Activated CD8-positive, alpha-beta memory T cell treated with anti-CD3 and anti-CD28 coated beads for 4 hours (primary cell): ENCODE results near the gene SKIC8.

Experiments
- DNase-seq, 2 donors: peaks; one replicate each; pipeline ENCODE4 v3.0.0-alpha.2; 2020; ENCODE audit warnings: low read depth in 2 of 2

The SKIC8 gene

GRCh38 chr15:78322243-78322642, 22.8 kb upstream of the SKIC8 start:
- no peak for DNase-seq

GRCh38 chr15:78321786-78322185, 22.4 kb upstream of the SKIC8 start:
- no peak for DNase-seq

- DNase-seq, result no peak
Observed at GRCh38 chr15:78321041-78321570, 21.7 kb upstream of the SKIC8 start.

GRCh38 chr15:78320183-78320582, 20.8 kb upstream of the SKIC8 start:
- no peak for DNase-seq

GRCh38 chr15:78319588-78319987, 20.2 kb upstream of the SKIC8 start:
- no peak for DNase-seq

- no peak for DNase-seq
Observed at GRCh38 chr15:78317145-78317836, 17.9 kb upstream of the SKIC8 start.

- no peak for DNase-seq
Observed at GRCh38 chr15:78316283-78317083, 17.1 kb upstream of the SKIC8 start.

- DNase-seq, result no peak
Observed at GRCh38 chr15:78315686-78316282, 16.4 kb upstream of the SKIC8 start.

GRCh38 chr15:78314181-78314581, 14.8 kb upstream of the SKIC8 start:
- DNase-seq, result no peak

- no peak for DNase-seq
Observed at GRCh38 chr15:78313383-78313782, 14.0 kb upstream of the SKIC8 start.

GRCh38 chr15:78312957-78313356, 13.5 kb upstream of the SKIC8 start:
- DNase-seq, result no peak

- DNase-seq, result no peak
Observed at GRCh38 chr15:78312536-78312935, 13.1 kb upstream of the SKIC8 start.

- no peak for DNase-seq
Observed at GRCh38 chr15:78311292-78311691, 11.9 kb upstream of the SKIC8 start.

GRCh38 chr15:78308422-78309032, 9.1 kb upstream of the SKIC8 start:
- DNase-seq, result peak in 1 of 2 donors; percentile 13

GRCh38 chr15:78307976-78308375, 8.6 kb upstream of the SKIC8 start:
- DNase-seq, result no peak

GRCh38 chr15:78306176-78306774, 6.9 kb upstream of the SKIC8 start:
- no peak for DNase-seq

GRCh38 chr15:78304216-78305066, 5.0 kb upstream of the SKIC8 start:
- DNase-seq, result no peak

- DNase-seq, result no peak
Observed at GRCh38 chr15:78302579-78303312, 3.3 kb upstream of the SKIC8 start.

- DNase-seq, result no peak
Observed at GRCh38 chr15:78301828-78302227, 2.4 kb upstream of the SKIC8 start.

GRCh38 chr15:78301326-78301725, 1.9 kb upstream of the SKIC8 start:
- DNase-seq, result no peak
